DMS114 treated with DMSO at 0.1 percent for 48 hours (cell line): ENCODE data around the gene CEBPZOS.

ENCODE experiments used
- DNase-seq: peaks from one replicate; lab custom pipeline; 2025; ENCODE audit not compliant: unreplicated experiment; lab: John Stamatoyannopoulos, UW

Gene CEBPZOS

DNA sequence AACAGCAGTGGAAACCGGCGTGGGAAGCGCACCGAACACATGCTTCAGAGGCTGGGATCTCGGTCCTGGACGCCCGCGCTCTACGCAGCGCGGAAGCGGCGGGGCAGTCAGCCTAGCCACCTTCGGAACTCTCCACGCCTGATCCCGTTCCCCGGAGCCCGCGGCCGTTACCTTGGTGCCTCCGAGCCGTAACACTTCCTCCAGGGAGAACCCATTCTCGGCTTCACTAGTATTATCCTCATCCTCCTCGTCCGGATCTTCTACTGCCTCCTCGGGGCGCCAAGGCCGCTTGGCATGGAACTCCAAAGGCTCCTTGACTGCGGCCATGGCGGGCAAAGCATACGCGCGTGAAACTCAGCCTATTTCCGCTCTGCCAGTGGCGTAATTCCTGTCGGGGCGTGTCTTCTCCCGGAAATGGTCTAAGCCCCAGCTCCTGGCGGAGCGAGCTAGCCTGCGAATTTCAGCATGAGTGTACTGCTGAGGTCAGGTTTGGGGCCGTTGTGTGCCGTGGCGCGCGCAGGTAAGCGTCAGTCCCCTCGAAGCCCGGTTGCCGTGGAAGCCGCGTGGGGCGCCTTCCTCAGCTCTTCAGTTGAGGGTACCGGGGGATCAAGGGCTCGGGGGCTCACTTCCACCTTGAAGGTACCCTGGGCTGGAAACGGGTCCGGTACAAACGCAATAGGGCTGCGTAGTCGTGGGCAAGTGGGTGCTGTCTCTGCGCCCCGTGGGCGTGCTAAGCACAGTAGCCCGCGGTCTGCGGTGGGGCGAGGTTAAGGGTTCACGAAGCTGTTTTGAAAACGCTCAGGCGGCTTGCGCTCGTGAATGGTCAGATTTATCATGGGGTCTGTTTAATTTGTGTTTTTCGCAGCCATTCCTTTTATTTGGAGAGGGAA is 35.2 kb downstream of the CEBPZOS start, which contains the start of the genes CEBPZ and NDUFAF7:
CEBPZ (minus strand) TSS at position 356 of the 890 bp plus-strand sequence; CDS start at position 327, 29 bp downstream.
NDUFAF7 (plus strand) TSS at position 418 of the 890 bp plus-strand sequence; CDS start at position 466, 48 bp downstream.
- peak; percentile 86 for DNase-seq

DNA sequence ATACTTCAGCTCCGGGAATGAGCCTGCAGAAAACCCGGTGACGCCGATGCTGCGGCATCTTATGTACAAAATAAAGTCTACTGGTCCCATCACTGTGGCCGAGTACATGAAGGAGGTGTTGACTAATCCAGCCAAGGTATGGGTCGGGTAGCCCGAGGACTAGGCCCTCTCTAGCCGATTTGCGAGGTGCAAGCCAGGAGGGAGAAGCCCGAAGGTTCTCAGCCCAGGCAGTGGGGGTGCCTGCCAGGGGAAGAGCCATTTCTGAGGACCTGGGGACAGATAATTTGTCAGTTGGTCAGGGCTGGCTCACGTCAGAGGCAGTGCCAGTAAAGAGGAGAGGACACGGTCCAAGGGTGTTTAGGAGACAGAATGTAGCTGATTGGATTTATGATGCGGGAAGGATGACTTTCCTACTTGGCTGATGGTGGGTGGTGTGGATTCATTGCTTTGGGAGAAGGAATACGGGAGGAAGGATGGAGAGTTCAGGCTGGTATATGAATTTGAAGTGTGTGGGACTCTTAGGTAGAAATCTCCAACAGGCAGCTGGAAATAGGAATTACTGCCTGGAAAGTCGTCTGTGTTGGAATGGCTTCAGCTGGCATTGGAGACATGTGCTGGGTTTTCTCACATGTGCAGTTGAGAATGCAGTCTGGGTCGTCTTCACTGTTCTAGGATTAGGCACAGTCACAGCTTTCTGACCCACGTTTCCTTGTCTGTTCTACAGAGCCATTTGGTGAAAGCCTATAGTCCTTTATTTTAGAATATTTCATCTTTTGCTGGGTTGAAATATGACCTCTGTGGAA is 36.0 kb downstream of the CEBPZOS start:
- no peak for DNase-seq

DNA sequence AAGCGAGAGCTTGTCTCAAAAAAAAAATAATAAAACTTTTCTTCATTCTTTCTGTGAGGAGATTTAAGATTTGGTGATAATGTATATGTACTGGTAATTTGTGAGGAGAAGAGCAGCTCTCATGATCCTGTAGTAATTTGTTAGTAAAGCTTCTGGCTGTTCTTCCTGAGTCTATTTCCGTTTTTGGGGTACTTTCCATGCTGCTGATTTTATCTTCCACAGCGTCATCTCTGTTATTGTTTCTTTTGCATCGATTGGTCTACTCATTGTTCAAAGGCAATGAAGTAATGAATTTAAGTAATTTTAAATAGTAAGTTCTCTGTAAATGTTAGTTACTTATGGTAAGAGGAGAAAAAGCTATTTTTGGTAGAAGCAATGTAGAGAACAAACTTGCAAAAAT is 47.1 kb downstream of the CEBPZOS start:
- DNase-seq, result no peak

DNA sequence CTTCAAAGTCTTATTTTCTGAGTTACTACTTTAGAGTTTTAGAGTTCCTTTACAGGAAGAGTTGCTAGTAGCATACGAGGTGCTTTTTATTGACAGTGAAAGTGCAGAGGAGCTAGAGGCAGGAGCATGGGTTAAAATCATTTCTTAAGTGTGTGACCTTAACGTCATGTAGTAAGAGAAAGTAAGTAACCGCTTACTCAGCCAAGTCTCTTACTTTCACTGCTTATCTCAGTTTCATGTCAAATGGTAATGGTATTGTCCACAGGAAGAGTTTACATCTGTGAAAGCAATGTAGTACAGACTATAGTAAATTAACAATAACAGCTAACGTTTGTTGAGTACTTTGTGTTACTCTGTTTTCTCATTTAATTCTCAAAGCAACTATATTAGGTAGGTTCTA is 47.7 kb downstream of the CEBPZOS start:
- DNase-seq, result no peak

DNA sequence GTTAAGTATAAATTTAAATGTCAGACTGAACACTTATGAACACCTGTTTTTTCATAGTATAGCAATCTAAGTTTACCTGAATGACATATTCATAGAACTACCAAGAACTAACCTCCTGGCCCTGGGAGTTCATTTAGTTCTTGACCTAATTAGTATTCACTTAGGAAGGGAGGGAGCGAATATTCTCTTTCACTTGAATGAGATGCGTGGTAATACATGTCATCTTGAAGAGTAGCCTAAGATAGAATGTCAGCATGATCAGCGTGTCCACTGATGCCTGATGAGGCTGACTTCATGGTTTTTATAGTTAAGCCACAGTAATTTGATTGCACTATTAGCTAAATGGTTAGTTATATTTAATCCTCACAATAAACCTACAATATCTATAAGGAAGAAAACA is 48.5 kb downstream of the CEBPZOS start:
- DNase-seq, result no peak

DNA sequence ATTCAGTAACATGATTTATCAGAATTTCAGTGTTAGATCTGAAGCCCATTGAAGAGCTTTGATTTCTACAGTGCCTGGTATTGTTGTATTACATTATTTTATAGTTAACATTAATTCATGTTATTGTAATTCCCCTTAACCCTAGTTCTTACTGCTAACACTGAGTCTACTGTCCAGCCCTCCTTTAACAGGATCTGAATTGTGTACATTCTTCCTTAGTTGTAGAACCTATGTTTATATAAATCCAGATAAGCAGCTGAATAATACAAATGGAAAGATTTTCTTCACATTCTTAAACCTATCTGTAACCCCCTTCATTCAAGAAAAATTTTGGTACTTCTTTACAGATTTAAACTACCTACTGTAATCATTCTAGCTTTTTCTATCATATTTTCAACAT is 49.9 kb downstream of the CEBPZOS start:
- DNase-seq, result no peak

DNA sequence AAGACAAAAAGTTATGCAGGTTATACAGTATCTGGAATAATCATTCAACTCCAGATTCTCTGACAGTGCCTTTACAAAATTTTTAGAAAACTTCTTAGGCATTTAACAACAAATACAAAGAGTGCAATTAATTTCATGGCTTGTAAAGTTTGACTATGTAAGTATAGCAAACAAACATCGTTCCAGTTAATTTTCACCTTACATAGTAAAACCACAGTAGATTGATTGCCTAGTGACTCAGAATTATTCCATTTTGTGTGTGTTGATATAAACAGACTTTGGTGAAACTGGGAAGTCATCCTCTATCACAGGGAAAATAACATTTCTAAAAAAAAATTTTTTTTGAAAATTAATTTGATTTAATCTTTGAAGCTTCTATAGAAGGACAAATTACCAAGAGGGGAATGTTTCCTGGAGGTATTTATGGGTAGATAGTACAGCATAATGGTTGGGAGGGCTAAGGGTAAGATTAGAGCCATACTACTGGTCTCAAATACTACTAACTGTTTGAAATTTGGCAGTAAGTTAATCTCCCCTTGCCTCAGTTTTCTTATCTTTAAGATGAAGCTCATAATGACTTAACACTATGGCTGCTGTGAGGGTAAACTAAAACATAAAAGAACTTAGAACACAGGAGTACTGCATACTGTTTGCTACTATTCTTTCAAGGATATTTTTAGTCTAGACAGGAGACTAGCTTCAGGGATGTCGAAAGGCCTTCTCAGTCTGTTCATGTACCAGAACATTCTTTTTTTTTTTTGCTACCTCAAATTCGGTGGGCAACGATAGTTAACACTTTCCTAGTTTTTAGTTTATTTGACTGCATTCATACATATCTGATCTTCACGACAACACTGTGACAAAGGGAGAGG is 54.8 kb downstream of the CEBPZOS start:
- DNase-seq, result no peak
